Sigmoid colon (tissue), 7 donors: ENCODE data around the gene LHPP. TPM values are rescaled to one million over a fixed set of nuclear protein-coding genes. Genes with fewer than 3 reads are reported as not detected.

Experiments
- DNase-seq: peaks from one replicate; pipeline ENCODE4 v3.0.0-alpha.2; 2019
- H3K27ac ChIP-seq, 4 donors: fragments of 200-600 bp; sonication (generic); one replicate each; pipeline ENCODE4 v1.5.1; 2016 to 2019; ENCODE audit warnings: mild to moderate bottlenecking in 1 of 4
- H3K27me3 ChIP-seq, 3 donors: fragments of 200-600 bp; sonication (generic); one replicate each; pipeline ENCODE4 v1.5.1; 2019; ENCODE audit warnings: mild to moderate bottlenecking in 1 of 3
- H3K36me3 ChIP-seq, 4 donors: fragments of 200-600 bp; sonication (generic); one replicate each; pipeline ENCODE4 v1.5.1; 2016 to 2019
- H3K4me1 ChIP-seq, 4 donors: fragments of 200-600 bp; sonication (generic); one replicate each; pipeline ENCODE4 v1.5.1; 2017 to 2019
- H3K4me3 ChIP-seq, 4 donors: fragments of 200-600 bp; sonication (generic); one replicate each; pipeline ENCODE4 v1.5.1; 2017 to 2019; ENCODE audit warnings: mild to moderate bottlenecking in 2 of 4, moderate library complexity in 1 of 4
- H3K9me3 ChIP-seq, 4 donors: fragments of 200-600 bp in 3 of 4; sonication (generic) in 3 of 4; one replicate each; pipeline versions ENCODE4 v1.5.1 to v1.6.1; 2013 to 2019
- CTCF ChIP-seq, 4 experiments: fragments of 450-650 bp in 3 of 4; fragments of 200-600 bp in 1 of 4; IDR thresholded peaks; one replicate each; pipeline ENCODE4 v1.5.1; 2016 to 2019; ENCODE audit warnings: antibody characterized with exemption in 4 of 4, mild to moderate bottlenecking in 3 of 4, moderate library complexity in 2 of 4
- EP300 ChIP-seq, 4 donors: sonication (generic); formaldehyde crosslinking; IDR thresholded peaks; one replicate each; pipeline ENCODE4 v1.6.1; 2017; ENCODE audit warnings: antibody characterized with exemption in 4 of 4
- POLR2A ChIP-seq, 2 donors: fragments of 450-650 bp; IDR thresholded peaks; one replicate each; pipeline ENCODE4 v1.6.1; 2016; ENCODE audit warnings: antibody characterized with exemption in 2 of 2, mild to moderate bottlenecking in 2 of 2, moderate library complexity in 2 of 2
- POLR2AphosphoS5 ChIP-seq, 4 donors: sonication (generic); formaldehyde crosslinking; IDR thresholded peaks; one replicate each; pipeline ENCODE4 v1.6.1; 2017; ENCODE audit warnings: antibody characterized with exemption in 4 of 4
- WGBS, 2 donors: extraction: QIAGEN DNeasy Blood & Tissue Kit; methylation state at CpG; one replicate each; pipeline ENCODE4 v1.1.7; 2013; 5-methylcytosine and 5-hydroxymethylcytosine counted together
- intact Hi-C: fragments of 100-400 bp; cut with DNase I; formaldehyde crosslinking; loops from one replicate; pipeline ENCODE4 v1.15.1; 2023
- polyA plus RNA-seq, 3 donors: library from polyadenylated mRNA; stranded (reverse); fragments of 200-250 nt; gene quantifications; one replicate each; pipeline ENCODE4 v1.2.3, GENCODE V29; 2013
- total RNA-seq, 4 donors: library from RNA; depleted of rRNA; stranded (reverse); fragments of >200 nt; gene quantifications; one replicate each; pipeline ENCODE4 v1.1.0, GENCODE V29; 2016
- donor health status: healthy with polysubstance abuse.
- donor health status: Bipolar disorder and iron deficiency.
- donor health status: healthy.

Gene LHPP
- total and polyA plus RNA-seq, 7 donors = 17.1 to 35.7 (median 20.6) TPM

GRCh38 chr10:124458473-124458872 is 3.1 kb upstream of the LHPP start:
- DNase-seq = no peak
- H3K4me3 ChIP-seq = no peak overlapping the region
- intact Hi-C loops = no loop called here
- H3K27ac ChIP-seq = no peak overlapping the region
- peaks cover 0 to 10% (median 5%) of the 10 kb centered on the region in 4 donors for H3K4me1 ChIP-seq
- TF ChIP-seq POLR2A (IDR thresholded peaks at IDR 0.05) = no peak
- no peak for TF ChIP-seq POLR2AphosphoS5 (IDR thresholded peaks at IDR 0.05)
- TF ChIP-seq EP300 (IDR thresholded peaks at IDR 0.05) = no peak
- no peak for TF ChIP-seq CTCF (IDR thresholded peaks at IDR 0.05)
- H3K36me3 ChIP-seq = no peaks in the 10 kb centered on the region
- H3K27me3 ChIP-seq = peaks cover 0 to 16% (median 5%) of the 10 kb centered on the region in 3 donors
- H3K9me3 ChIP-seq = no peaks in the 10 kb centered on the region
- 90 to 92% methylated on average over 4 of the region's 4 CpGs for WGBS, 2 donors

GRCh38 chr10:124458889-124459288 is 2.7 kb upstream of the LHPP start:
- H3K27ac ChIP-seq = no peak overlapping the region
- 74 to 80% methylated on average over 2 of the region's 2 CpGs for WGBS, 2 donors
- peaks cover 0 to 12% (median under 1%) of the 10 kb centered on the region in 3 donors for H3K27me3 ChIP-seq
- H3K4me1 ChIP-seq = peaks cover 0 to 10% (median 5%) of the 10 kb centered on the region in 4 donors
- H3K36me3 ChIP-seq = no peaks in the 10 kb centered on the region
- intact Hi-C loops = no loop called here
- TF ChIP-seq EP300 (IDR thresholded peaks at IDR 0.05) = no peak
- TF ChIP-seq CTCF (IDR thresholded peaks at IDR 0.05) = no peak
- TF ChIP-seq POLR2A (IDR thresholded peaks at IDR 0.05) = no peak
- no peak for TF ChIP-seq POLR2AphosphoS5 (IDR thresholded peaks at IDR 0.05)
- no peaks in the 10 kb centered on the region for H3K9me3 ChIP-seq
- DNase-seq = no peak
- H3K4me3 ChIP-seq = no peak overlapping the region

- TF ChIP-seq EP300 (IDR thresholded peaks at IDR 0.05) (no peak), POLR2AphosphoS5 (IDR thresholded peaks at IDR 0.05) (no peak), CTCF (IDR thresholded peaks at IDR 0.05) (no peak), POLR2A (IDR thresholded peaks at IDR 0.05) (no peak)
- Histone ChIP-seq H3K27me3 (peaks cover 0 to 7% (median 0%) of the 10 kb centered on the region in 3 donors), H3K9me3 (no peaks in the 10 kb centered on the region), H3K4me3 (no peak overlapping the region), H3K36me3 (no peaks in the 10 kb centered on the region), H3K4me1 (peaks cover 0 to 10% (median 5%) of the 10 kb centered on the region in 4 donors), H3K27ac (no peak overlapping the region)
- intact Hi-C loops = no loop called here
- WGBS, 2 donors = 20 to 64% methylated on average over 1 of the region's 1 CpG
- DNase-seq = no peak
Measured at GRCh38 chr10:124459395-124459794, 2.2 kb upstream of the LHPP start.

GRCh38 chr10:124460144-124460543 is 1.5 kb upstream of the LHPP start:
- TF ChIP-seq POLR2A (IDR thresholded peaks at IDR 0.05) (no peak), CTCF (IDR thresholded peaks at IDR 0.05) (no peak), EP300 (IDR thresholded peaks at IDR 0.05) (no peak), POLR2AphosphoS5 (IDR thresholded peaks at IDR 0.05) (no peak)
- Histone ChIP-seq H3K36me3 (no peaks in the 10 kb centered on the region), H3K27me3 (peaks cover 0 to under 1% (median 0%) of the 10 kb centered on the region in 3 donors), H3K4me3 (no peak overlapping the region), H3K4me1 (peaks cover 0 to 10% (median 5%) of the 10 kb centered on the region in 4 donors), H3K27ac (no peak overlapping the region), H3K9me3 (no peaks in the 10 kb centered on the region)
- WGBS, 2 donors = 71 to 90% methylated on average over 5 of the region's 5 CpGs
- intact Hi-C loops = loop anchor here (5.0 kb wide), 2 partner anchors 43 to 62 kb away; partner anchors contain the start of gene OAT
- no peak for DNase-seq

- no peak for TF ChIP-seq EP300 (IDR thresholded peaks at IDR 0.05)
- no peak for TF ChIP-seq CTCF (IDR thresholded peaks at IDR 0.05)
- TF ChIP-seq POLR2A (IDR thresholded peaks at IDR 0.05) = no peak
- no peak for TF ChIP-seq POLR2AphosphoS5 (IDR thresholded peaks at IDR 0.05)
- 70 to 79% methylated on average over 8 of the region's 8 CpGs for WGBS, 2 donors
- no peaks in the 10 kb centered on the region for H3K9me3 ChIP-seq
- intact Hi-C loops = loop anchor here (5.0 kb wide), 2 partner anchors 45 to 60 kb away; partner anchors contain the start of gene OAT
- no peaks in the 10 kb centered on the region for H3K27me3 ChIP-seq
- peak overlapping the region; percentile 49 to 82 (median 76) for H3K4me3 ChIP-seq
- H3K36me3 ChIP-seq = no peaks in the 10 kb centered on the region
- no peak for DNase-seq
- H3K4me1 ChIP-seq = peaks cover 0 to 17% (median 10%) of the 10 kb centered on the region in 4 donors
- peak overlapping the region; percentile 88 to 94 (median 88) for H3K27ac ChIP-seq
Measured at GRCh38 chr10:124462348-124462695, 699 bp downstream of the LHPP start.
